Mucosa of descending colon (tissue), 3 donors: ENCODE measurements around the gene MPPE1. TPM values are rescaled to one million over a fixed set of nuclear protein-coding genes. Genes with fewer than 3 reads are reported as not detected.

Source experiments
- ATAC-seq: fragments of 200-7000 bp; cut with Tn5 transposase; one replicate; pipeline ENCODE4 v1.9.1; 2020; ENCODE audit warnings: mild to moderate bottlenecking, moderate library complexity
- DNase-seq, 3 donors: peaks; one replicate each; pipeline ENCODE4 v3.0.0-alpha.2; 2020
- H3K36me3 ChIP-seq: fragments of 200-600 bp; one replicate; pipeline ENCODE4 v1.8.0; 2021; ENCODE audit warnings: low read depth, mild to moderate bottlenecking
- H3K4me1 ChIP-seq: fragments of 200-600 bp; one replicate; pipeline ENCODE4 v1.8.0; 2021; ENCODE audit warnings: low read depth, mild to moderate bottlenecking
- H3K4me3 ChIP-seq: fragments of 200-600 bp; one replicate; pipeline ENCODE4 v1.8.0; 2021; ENCODE audit warnings: mild to moderate bottlenecking
- H3K9me3 ChIP-seq: fragments of 200-600 bp; one replicate; pipeline ENCODE4 v1.8.0; 2021; ENCODE audit warnings: mild to moderate bottlenecking
- CTCF ChIP-seq: fragments of 200-600 bp; IDR thresholded peaks from one replicate; pipeline ENCODE4 v1.8.0; 2022; ENCODE audit warnings: antibody characterized with exemption, mild to moderate bottlenecking
- intact Hi-C, 2 donors: fragments of 100-400 bp; cut with DNase I in 1 of 2; cut with micrococcal nuclease in 1 of 2; formaldehyde crosslinking; loops; one replicate each; pipeline versions ENCODE4 v1.11.0 to v1.11.1; 2022; cut with DNase I, micrococcal nuclease
- total RNA-seq, 3 donors: library from RNA; stranded (reverse); fragmentation: NEBNext Ultra II Directional in 2 of 3; extraction: Animal tissue kit (Norgen Biotek cat#: 25700) in 2 of 3; gene quantifications; one replicate each; pipeline versions ENCODE4 v1.2.1 to v1.2.4, GENCODE V29; 2021 to 2023
- donor health status: DM: no; HTN: no; CAD: no; lungs with moderate emphysema.
- donor health status: DM: no; HTN: no; CAD: no.
- donor health status: DM: no; HTN: yes; CAD: no.

The MPPE1 gene
- total RNA-seq, 3 donors from 2014 or later: 56.7 to 103 (median 68.8) TPM

DNA sequence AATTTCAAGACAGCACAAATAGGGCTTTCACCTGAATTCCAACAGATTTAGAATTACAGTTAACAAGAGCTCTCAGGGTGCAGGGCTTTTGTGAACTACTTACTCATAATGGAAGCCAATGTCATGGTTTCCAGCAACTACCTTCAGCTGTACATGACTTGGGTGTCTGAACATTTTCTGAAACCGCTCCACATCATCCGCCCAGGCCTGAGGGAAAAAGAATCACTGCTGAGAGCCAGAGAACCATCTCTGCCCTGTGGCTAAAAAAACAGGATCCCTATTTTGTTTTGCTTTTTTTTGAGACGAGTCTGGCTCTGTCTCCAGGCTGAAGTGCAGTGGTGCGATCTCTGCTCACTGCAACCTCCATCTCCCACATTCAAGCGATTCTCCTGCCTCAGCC, 18.8 kb downstream of the MPPE1 start:
- Histone ChIP-seq H3K4me3 (no peak overlapping the region), H3K4me1 (peaks cover 18% of the 10 kb centered on the region), H3K9me3 (no peaks in the 10 kb centered on the region), H3K36me3 (no peaks in the 10 kb centered on the region)
- no peak for TF ChIP-seq CTCF
- intact Hi-C loops: no loop called here
- ATAC-seq: no peak
- no peak for DNase-seq

- ATAC-seq: no peak
- intact Hi-C loops: no loop called here
- Histone ChIP-seq H3K36me3 (no peaks in the 10 kb centered on the region), H3K9me3 (no peaks in the 10 kb centered on the region), H3K4me3 (no peak overlapping the region), H3K4me1 (peaks cover 18% of the 10 kb centered on the region)
- no peak for DNase-seq
- no peak for TF ChIP-seq CTCF
Measured at GRCh38 chr18:11888726-11889125, 19.4 kb downstream of the MPPE1 start.

GRCh38 chr18:11887328-11888128, 20.6 kb downstream of the MPPE1 start:
- Histone ChIP-seq H3K9me3 (no peaks in the 10 kb centered on the region), H3K36me3 (no peaks in the 10 kb centered on the region), H3K4me1 (peaks cover 18% of the 10 kb centered on the region), H3K4me3 (no peak overlapping the region)
- no peak for TF ChIP-seq CTCF
- intact Hi-C loops: no loop called here
- DNase-seq: peak in 2 of 3 donors; percentile 37 to 38
- peak; percentile 91 for ATAC-seq

- ATAC-seq (no peak), DNase-seq (no peak)
- H3K4me3 ChIP-seq: no peak overlapping the region
- intact Hi-C loops: no loop called here
- peaks cover 18% of the 10 kb centered on the region for H3K4me1 ChIP-seq
- no peak for TF ChIP-seq CTCF
- H3K9me3 ChIP-seq: no peaks in the 10 kb centered on the region
- H3K36me3 ChIP-seq: no peaks in the 10 kb centered on the region
Measured at GRCh38 chr18:11886577-11887110, 21.5 kb downstream of the MPPE1 start.

DNA sequence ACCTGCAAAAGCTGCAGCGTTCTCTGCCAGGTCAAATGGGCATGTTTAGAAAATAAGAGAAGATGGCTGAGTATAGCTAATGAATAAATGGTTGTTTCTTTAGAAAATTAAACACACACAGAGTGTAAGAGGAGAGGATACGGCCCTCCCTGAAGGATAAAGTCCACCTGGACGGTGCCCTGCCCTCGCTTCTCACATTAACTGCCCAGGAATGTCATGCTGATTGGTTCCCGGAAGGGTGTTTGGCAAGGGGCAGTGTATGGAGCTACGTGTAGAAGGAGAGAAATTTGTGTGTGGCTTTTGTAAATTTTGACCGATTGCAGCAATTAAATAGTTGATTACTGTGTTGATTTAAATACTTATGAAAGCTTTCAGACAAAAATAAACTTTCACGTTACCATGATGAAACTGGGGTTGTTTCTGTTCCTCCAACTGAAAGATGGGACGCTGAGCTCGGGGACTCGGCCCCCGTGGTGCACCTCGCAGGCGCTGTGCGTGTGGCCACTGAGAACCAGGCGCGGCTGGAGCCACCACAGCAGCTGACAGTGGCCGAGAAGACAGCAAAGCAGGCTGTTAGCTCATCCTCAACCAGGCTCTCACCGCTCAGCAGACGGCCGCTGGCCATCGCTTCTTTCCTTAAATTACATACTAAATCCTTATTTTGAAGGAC, 22.7 kb downstream of the MPPE1 start:
- no peaks in the 10 kb centered on the region for H3K36me3 ChIP-seq
- no peak for TF ChIP-seq CTCF
- ATAC-seq (peak; percentile 84), DNase-seq (peak; percentile 61 to 71 (median 66))
- peaks cover 18% of the 10 kb centered on the region for H3K4me1 ChIP-seq
- H3K4me3 ChIP-seq: no peak overlapping the region
- intact Hi-C loops: no loop called here
- no peaks in the 10 kb centered on the region for H3K9me3 ChIP-seq
